Common myeloid progenitor, CD34-positive (primary cell): ENCODE data around the gene SPATA2L.

Experiments used
- CTCF ChIA-PET: fragments of 350-600 bp; sonication (Branson Sonifier 250); formaldehyde crosslinking; loops from one replicate; lab custom pipeline; 2021; ENCODE audit warnings: antibody characterized with exemption; lab: Charles Lee
- POLR2A ChIA-PET: fragments of 350-600 bp; sonication (Branson Sonifier 250); formaldehyde crosslinking; loops from one replicate; lab custom pipeline; 2021; ENCODE audit warnings: antibody characterized with exemption; lab: Charles Lee
- DNase-seq, 3 donors: peaks; one replicate each; pipeline versions ENCODE4 v3.0.0 to v3.0.0-alpha.2; 2013
- H3K27ac ChIP-seq, 2 experiments: 1 replicate in 1 of 2; 2 replicates in 1 of 2; pipeline ENCODE4 v1.7.0; 2013; ENCODE audit warnings: inconsistent platforms in 2 of 2, low read length in 2 of 2, mild to moderate bottlenecking in 2 of 2, low read depth in 1 of 2, moderate library complexity in 1 of 2; ENCODE audit not compliant: severe bottlenecking in 2 of 2, insufficient read depth in 1 of 2, poor library complexity in 1 of 2
- H3K27me3 ChIP-seq, 5 experiments: replicated peaks in 2 of 5; 1 replicate in 3 of 5; 2 replicates in 2 of 5; pipeline versions ENCODE4 v1.6.1 to v1.7.0; 2013; ENCODE audit warnings: low read length in 4 of 5, mild to moderate bottlenecking in 2 of 5, moderate library complexity in 2 of 5, inconsistent platforms in 1 of 5; ENCODE audit not compliant: insufficient read depth in 5 of 5, control insufficient read depth in 4 of 5
- H3K36me3 ChIP-seq, 4 experiments: 1 replicate in 2 of 4; 2 replicates in 2 of 4; pipeline versions ENCODE4 v1.6.1 to v1.7.0; 2013; ENCODE audit warnings: low read length in 3 of 4, control low read depth in 1 of 4, mild to moderate bottlenecking in 1 of 4; ENCODE audit not compliant: control insufficient read depth in 4 of 4, insufficient read depth in 4 of 4
- H3K4me1 ChIP-seq, 4 experiments: 1 replicate in 3 of 4; 2 replicates in 1 of 4; pipeline versions ENCODE4 v1.6.1 to v1.7.1; 2013; ENCODE audit warnings: low read length in 3 of 4, mild to moderate bottlenecking in 3 of 4, control low read depth in 1 of 4, inconsistent platforms in 1 of 4, moderate library complexity in 1 of 4; ENCODE audit not compliant: control insufficient read depth in 4 of 4, insufficient read depth in 4 of 4; ENCODE audit errors: control extremely low read depth in 1 of 4
- H3K4me3 ChIP-seq, 7 experiments: 1 replicate in 4 of 7; 2 replicates in 3 of 7; pipeline versions ENCODE4 v1.5.1 to v1.7.0; 2013; ENCODE audit warnings: mild to moderate bottlenecking in 7 of 7, low read length in 6 of 7, moderate library complexity in 6 of 7, inconsistent platforms in 2 of 7, low read depth in 2 of 7, control low read depth in 1 of 7; ENCODE audit not compliant: insufficient read depth in 4 of 7, control insufficient read depth in 1 of 7; ENCODE audit errors: extremely low read depth in 1 of 7
- H3K9me3 ChIP-seq, 5 experiments: 1 replicate in 4 of 5; 2 replicates in 1 of 5; pipeline versions ENCODE4 v1.6.1 to v1.7.1; 2013; ENCODE audit warnings: low read length in 4 of 5, mild to moderate bottlenecking in 2 of 5, inconsistent platforms in 1 of 5, low read depth in 1 of 5, moderate library complexity in 1 of 5; ENCODE audit not compliant: control insufficient read depth in 4 of 5, insufficient read depth in 2 of 5; ENCODE audit errors: control extremely low read depth in 1 of 5
- WGBS: methylation state at CpG from one replicate; pipeline ENCODE4 v1.1.5; 2013; ENCODE audit not compliant: insufficient coverage; 5-methylcytosine and 5-hydroxymethylcytosine counted together

The SPATA2L gene

DNA sequence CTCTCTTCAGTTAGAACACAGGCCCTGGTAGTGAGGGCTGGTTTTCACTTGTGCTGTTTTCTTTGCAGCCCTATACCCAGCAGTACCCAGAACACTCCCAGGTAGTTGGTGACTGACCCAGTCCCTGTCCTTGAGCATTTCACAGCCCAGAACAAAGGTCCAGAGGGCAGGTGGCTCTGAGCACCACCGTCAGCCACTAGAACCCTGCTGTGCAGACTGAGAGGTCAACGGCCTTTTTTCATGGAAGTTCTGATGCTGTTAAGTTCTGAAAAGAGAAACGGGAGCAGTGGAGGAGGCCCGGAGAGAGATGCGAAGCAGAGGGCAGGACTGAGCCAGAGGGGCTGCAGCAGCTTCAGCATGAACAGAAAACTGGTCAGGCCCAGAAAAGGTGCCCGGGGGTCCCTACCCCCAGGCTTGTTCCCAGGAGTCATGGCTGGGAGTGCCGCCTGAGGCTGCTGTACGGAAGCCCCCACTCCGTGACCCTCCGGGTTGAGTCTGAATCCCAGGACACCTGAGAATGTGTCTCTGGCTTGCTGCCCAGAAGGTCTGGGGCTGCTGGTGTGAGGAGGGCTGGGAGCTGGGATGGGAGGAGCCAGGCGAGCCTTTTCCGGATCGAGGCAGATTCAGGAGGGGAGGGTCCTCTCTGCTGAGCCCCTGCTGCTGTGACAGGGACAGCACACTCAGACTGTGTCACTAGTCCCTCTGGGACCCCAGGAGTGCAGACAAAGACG lies 28.5 kb upstream of the SPATA2L start:
- CTCF ChIA-PET: interaction anchor here (1.3 kb wide), 1 partner anchor 24 kb away, joined by 5 read pairs; no protein-coding TSS in a partner anchor
- no peak overlapping the region for H3K27ac ChIP-seq
- H3K27me3 ChIP-seq: no peaks in the 10 kb centered on the region
- WGBS: 81% methylated on average over 11 of the region's 14 CpGs
- POLR2A ChIA-PET: no interaction called here
- no peak for DNase-seq
- no peak overlapping the region for H3K4me3 ChIP-seq
- H3K9me3 ChIP-seq: no peaks in the 10 kb centered on the region
- no peaks in the 10 kb centered on the region for H3K4me1 ChIP-seq
- peaks cover 11 to 89% (median 66%) of the 10 kb centered on the region in 4 experiments for H3K36me3 ChIP-seq

DNA sequence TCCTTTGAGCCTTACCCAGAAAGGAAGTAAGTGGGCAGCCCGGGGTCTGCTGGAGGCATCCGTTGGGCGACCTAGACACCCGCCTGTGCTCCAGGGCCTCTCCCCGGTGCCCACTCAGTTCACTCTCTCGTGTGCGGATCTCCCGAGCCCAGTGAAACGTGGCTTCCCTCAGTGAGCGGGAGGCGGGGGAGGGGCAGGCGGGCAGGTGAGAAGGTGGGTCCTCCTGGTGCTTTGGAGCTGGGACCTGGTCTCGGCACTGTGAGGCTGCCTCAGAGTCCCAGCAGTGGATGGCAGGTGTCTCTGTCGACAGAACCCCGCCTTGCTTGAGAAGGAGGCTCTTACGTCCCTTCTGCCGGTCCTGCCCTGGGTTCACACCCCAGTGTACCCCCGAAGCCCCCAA lies 27.8 kb upstream of the SPATA2L start:
- H3K4me3 ChIP-seq: no peak overlapping the region
- H3K9me3 ChIP-seq: no peaks in the 10 kb centered on the region
- 97% methylated on average over 18 of the region's 18 CpGs for WGBS
- no peak overlapping the region for H3K27ac ChIP-seq
- peaks cover 9 to 89% (median 65%) of the 10 kb centered on the region in 4 experiments for H3K36me3 ChIP-seq
- POLR2A ChIA-PET: no interaction called here
- H3K27me3 ChIP-seq: no peaks in the 10 kb centered on the region
- H3K4me1 ChIP-seq: peaks cover 0 to 3% (median 1%) of the 10 kb centered on the region in 4 experiments
- DNase-seq: no peak
- CTCF ChIA-PET: no interaction called here

DNA sequence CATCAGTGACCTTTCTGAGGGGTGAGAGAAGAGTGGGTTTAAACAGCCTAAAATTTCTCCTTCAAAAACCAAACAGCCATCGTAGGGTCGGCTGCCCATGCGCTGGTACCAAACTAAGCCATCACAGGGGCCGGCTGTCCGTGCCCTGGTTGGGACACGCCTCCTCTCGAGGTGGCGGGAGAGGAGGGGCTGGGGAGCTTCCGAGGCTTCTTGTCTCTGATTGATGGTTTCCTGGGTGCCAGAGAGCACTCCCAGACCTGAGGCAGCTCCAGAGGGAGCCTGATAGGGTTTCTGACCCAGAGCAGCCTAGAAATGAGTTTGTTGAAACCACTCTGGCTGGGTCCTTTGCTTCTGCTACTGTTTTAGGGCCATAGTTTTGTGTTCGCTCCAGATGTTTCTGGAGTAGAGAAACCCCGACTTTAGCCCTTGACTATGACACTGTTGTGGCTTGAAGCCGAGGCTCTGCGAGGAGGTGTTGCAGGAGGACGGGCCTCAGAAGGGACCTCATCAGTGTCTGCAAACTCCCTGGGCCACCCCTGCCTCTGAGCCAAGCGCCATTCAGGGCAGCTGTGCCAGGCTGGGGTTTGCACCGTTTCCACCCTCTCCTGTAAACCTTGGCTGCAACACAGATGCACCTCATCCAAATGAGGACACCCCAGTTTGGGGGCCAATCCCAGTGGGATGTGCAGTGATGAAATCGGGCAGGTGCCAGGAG lies 26.1 kb upstream of the SPATA2L start:
- Histone ChIP-seq H3K27me3 (no peaks in the 10 kb centered on the region), H3K36me3 (peaks cover 8 to 86% (median 64%) of the 10 kb centered on the region in 4 experiments), H3K27ac (no peak overlapping the region), H3K4me1 (peaks cover 0 to 21% (median 18%) of the 10 kb centered on the region in 4 experiments), H3K9me3 (no peaks in the 10 kb centered on the region), H3K4me3 (no peak overlapping the region)
- 96% methylated on average over 14 of the region's 17 CpGs for WGBS
- POLR2A ChIA-PET: no interaction called here
- DNase-seq: no peak
- CTCF ChIA-PET: interaction anchor here (1.0 kb wide), 1 partner anchor 12 kb away, joined by 5 read pairs; no protein-coding TSS in a partner anchor

DNA sequence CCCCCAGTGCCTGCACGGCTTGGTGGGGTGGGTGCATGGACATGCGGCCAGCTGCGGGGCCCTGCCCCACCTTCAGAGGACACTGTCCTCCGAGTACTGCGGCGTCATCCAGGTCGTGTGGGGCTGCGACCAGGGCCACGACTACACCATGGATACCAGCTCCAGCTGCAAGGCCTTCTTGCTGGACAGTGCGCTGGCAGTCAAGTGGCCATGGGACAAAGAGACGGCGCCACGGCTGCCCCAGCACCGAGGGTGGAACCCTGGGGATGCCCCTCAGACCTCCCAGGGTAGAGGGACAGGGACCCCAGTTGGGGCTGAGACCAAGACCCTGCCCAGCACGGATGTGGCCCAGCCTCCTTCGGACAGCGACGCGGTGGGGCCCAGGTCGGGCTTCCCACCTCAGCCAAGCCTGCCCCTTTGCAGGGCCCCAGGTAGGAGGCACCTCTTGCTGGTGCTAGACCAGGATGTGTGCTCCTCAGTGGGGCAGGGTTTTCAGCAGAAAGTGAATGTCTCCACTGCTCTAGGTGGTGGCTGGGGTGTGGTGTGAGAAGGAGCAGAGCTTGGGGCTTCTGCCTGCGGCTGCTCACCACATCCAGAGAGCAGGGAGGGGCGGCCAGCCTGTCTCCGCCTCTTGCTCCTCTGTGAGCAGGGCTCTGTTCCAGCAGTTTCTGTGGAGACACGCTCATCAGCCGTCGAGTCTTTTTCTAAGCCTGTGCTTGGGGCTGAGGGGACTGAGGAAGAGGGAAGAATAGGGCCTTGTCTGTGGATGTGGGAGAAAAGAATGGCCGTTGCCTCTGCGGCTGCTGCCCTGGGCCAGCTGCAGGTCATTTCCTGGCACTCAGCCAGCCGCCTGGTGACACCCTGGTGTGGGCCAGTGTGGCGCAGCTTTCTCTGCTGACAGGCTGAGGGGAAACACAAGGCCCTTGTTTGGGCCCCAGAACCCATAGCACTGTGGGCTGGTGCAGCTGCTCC lies 22.1 kb upstream of the SPATA2L start:
- 78% methylated on average over 20 of the region's 30 CpGs for WGBS
- Histone ChIP-seq H3K4me3 (peak overlapping the region in 6 of 7 experiments; percentile 62 to 90 (median 77)), H3K4me1 (peaks cover 3 to 46% (median 44%) of the 10 kb centered on the region in 4 experiments), H3K27ac (peak overlapping the region in 1 of 2 experiments; percentile 2), H3K36me3 (peaks cover 4 to 46% (median 32%) of the 10 kb centered on the region in 4 experiments), H3K9me3 (no peaks in the 10 kb centered on the region), H3K27me3 (no peaks in the 10 kb centered on the region)
- ChIA-PET POLR2A (interaction anchor here (1.3 to 1.5 kb wide), 2 partner anchors 9 to 13 kb away, joined by 6 to 7 read pairs; no protein-coding TSS in a partner anchor), CTCF (interaction anchor here (0.6 to 2.2 kb wide), 7 partner anchors 9 to 68 kb away, joined by 3 to 11 read pairs (median 4); no protein-coding TSS in a partner anchor)
- peak in 1 of 3 donors; percentile 46 for DNase-seq

DNA sequence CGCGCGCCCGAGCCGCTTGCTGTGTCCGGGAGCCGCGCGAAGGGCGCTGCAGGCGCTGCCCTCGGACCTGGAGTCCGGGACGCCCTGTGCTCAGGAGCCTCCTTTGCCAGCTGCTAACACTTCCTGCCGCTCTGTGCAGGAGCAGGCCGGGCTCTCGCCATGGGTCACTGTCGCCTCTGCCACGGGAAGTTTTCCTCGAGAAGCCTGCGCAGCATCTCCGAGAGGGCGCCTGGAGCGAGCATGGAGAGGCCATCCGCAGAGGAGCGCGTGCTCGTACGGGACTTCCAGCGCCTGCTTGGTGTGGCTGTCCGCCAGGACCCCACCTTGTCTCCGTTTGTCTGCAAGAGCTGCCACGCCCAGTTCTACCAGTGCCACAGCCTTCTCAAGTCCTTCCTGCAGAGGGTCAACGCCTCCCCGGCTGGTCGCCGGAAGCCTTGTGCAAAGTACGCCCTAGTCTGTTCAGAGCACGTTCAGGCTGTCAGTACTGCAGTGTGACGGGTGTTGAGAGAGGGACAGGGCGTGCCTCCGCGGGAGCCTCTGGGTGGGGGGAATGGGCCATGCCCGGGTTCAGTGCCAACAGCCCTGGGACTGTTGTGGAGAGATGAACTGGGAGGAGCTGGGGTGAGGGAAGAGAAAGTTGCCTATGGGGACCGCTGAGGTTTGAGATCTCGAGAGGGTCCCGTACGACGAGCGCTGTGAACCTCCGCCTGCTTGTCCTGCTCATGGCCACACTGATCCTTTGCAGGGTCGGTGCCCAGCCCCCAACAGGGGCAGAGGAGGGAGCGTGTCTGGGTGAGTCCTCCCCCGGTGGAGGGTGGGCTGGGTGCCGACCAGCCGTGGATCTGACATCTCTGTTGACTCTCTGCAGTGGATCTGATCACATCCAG lies 21.1 kb upstream of the SPATA2L start:
- 12% methylated on average over 53 of the region's 56 CpGs for WGBS
- ChIA-PET POLR2A (interaction anchor here (0.6 to 1.5 kb wide), 9 partner anchors 8 to 39 kb away, joined by 3 to 7 read pairs (median 4); no protein-coding TSS in a partner anchor), CTCF (interaction anchor here (0.6 to 2.2 kb wide), 3 partner anchors 10 to 23 kb away, joined by 3 to 11 read pairs (median 4); no protein-coding TSS in a partner anchor)
- Histone ChIP-seq H3K4me3 (peak overlapping the region; percentile 62 to 90 (median 77)), H3K4me1 (peaks cover 3 to 51% (median 47%) of the 10 kb centered on the region in 4 experiments), H3K27me3 (no peaks in the 10 kb centered on the region), H3K27ac (peak overlapping the region; percentile 78 to 89), H3K9me3 (no peaks in the 10 kb centered on the region), H3K36me3 (peaks cover 2 to 43% (median 29%) of the 10 kb centered on the region in 4 experiments)
- peak in 2 of 3 donors; percentile 47 to 66 for DNase-seq
